Kidney epithelial cell (primary cell): ENCODE measurements around the gene WDFY3. TPM values are rescaled to one million over a fixed set of nuclear protein-coding genes. Genes with fewer than 3 reads are reported as not detected.

Source experiments
- DNase-seq: peaks from one replicate; pipeline ENCODE4 v3.0.0-alpha.2; 2010; ENCODE audit warnings: low read depth
- H3K27me3 ChIP-seq: 2 replicates; pipeline ENCODE4 v1.6.0; 2011; ENCODE audit warnings: low read length; ENCODE audit not compliant: control insufficient read depth, insufficient read depth
- H3K36me3 ChIP-seq: 2 replicates; pipeline ENCODE4 v1.5.1; 2011; ENCODE audit warnings: low read length; ENCODE audit not compliant: control insufficient read depth, insufficient read depth
- H3K4me3 ChIP-seq: 2 replicates; pipeline ENCODE4 v1.5.1; 2011; ENCODE audit warnings: low read depth, mild to moderate bottlenecking, control low read depth, low read length
- total RNA-seq: library from RNA; depleted of rRNA; stranded (reverse); fragments of >200 nt; gene quantifications from 2 replicates; pipeline ENCODE4 v1.2.3, GENCODE V29; 2015
- TF ChIP-seq, protein P1 (sequence below): IDR thresholded peaks from 2 replicates; pipeline ENCODE4 v1.5.1; 2011; ENCODE audit warnings: mild to moderate bottlenecking, moderate library complexity, low read length, control low read depth, inconsistent platforms; ENCODE audit not compliant: insufficient read depth, poor library complexity, severe bottlenecking

WDFY3 gene
- total RNA-seq, 1 donor from 2014 or later, result 54.4 TPM

GRCh38 chr4:84877051-84877833 lies 89.2 kb downstream of the WDFY3 start:
- Histone ChIP-seq H3K27me3 (no peaks in the 10 kb centered on the region), H3K36me3 (no peaks in the 10 kb centered on the region), H3K4me3 (no peak overlapping the region)
- TF ChIP-seq, protein P1, sequence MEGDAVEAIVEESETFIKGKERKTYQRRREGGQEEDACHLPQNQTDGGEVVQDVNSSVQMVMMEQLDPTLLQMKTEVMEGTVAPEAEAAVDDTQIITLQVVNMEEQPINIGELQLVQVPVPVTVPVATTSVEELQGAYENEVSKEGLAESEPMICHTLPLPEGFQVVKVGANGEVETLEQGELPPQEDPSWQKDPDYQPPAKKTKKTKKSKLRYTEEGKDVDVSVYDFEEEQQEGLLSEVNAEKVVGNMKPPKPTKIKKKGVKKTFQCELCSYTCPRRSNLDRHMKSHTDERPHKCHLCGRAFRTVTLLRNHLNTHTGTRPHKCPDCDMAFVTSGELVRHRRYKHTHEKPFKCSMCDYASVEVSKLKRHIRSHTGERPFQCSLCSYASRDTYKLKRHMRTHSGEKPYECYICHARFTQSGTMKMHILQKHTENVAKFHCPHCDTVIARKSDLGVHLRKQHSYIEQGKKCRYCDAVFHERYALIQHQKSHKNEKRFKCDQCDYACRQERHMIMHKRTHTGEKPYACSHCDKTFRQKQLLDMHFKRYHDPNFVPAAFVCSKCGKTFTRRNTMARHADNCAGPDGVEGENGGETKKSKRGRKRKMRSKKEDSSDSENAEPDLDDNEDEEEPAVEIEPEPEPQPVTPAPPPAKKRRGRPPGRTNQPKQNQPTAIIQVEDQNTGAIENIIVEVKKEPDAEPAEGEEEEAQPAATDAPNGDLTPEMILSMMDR, result no peak
- no peak for DNase-seq

GRCh38 chr4:84875636-84876371 lies 90.7 kb downstream of the WDFY3 start:
- no peak for DNase-seq
- no peak overlapping the region for H3K4me3 ChIP-seq
- H3K27me3 ChIP-seq, result no peaks in the 10 kb centered on the region
- H3K36me3 ChIP-seq, result no peaks in the 10 kb centered on the region
- TF ChIP-seq, protein P1, result no peak

GRCh38 chr4:84874619-84875018 lies 91.9 kb downstream of the WDFY3 start:
- Histone ChIP-seq H3K4me3 (no peak overlapping the region), H3K27me3 (no peaks in the 10 kb centered on the region), H3K36me3 (no peaks in the 10 kb centered on the region)
- no peak for DNase-seq
- TF ChIP-seq, protein P1, result no peak

GRCh38 chr4:84870398-84871163 lies 95.9 kb downstream of the WDFY3 start:
- Histone ChIP-seq H3K27me3 (no peaks in the 10 kb centered on the region), H3K4me3 (no peak overlapping the region), H3K36me3 (no peaks in the 10 kb centered on the region)
- peak; percentile 47 for DNase-seq
- TF ChIP-seq, protein P1, result no peak

GRCh38 chr4:84866295-84866694 lies 100.2 kb downstream of the WDFY3 start:
- TF ChIP-seq, protein P1, result no peak
- H3K4me3 ChIP-seq, result no peak overlapping the region
- DNase-seq, result no peak
- no peaks in the 10 kb centered on the region for H3K27me3 ChIP-seq
- H3K36me3 ChIP-seq, result no peaks in the 10 kb centered on the region
